Hepatocyte (in vitro differentiated cells): ENCODE measurements around the gene CYP20A1. TPM values are rescaled to one million over a fixed set of nuclear protein-coding genes. Genes with fewer than 3 reads are reported as not detected.
"Not testable (repeated sequence)": the region's sequence is repeated elsewhere in the genome, so short reads cannot be mapped to it uniquely, and the experiment has no call there.

Source experiments
- DNase-seq: peaks from one replicate; pipeline ENCODE4 v3.0.0-alpha.2; 2016; ENCODE audit warnings: low spot score
- H2AFZ ChIP-seq: fragments of 200-600 bp; sonication (generic); 2 replicates; pipeline ENCODE4 v1.6.0; 2016; ENCODE audit warnings: antibody characterized with exemption, mild to moderate bottlenecking
- H3K27ac ChIP-seq: fragments of 200-600 bp; sonication (generic); 2 replicates; pipeline ENCODE4 v1.5.1; 2016; ENCODE audit warnings: mild to moderate bottlenecking
- H3K27me3 ChIP-seq: fragments of 200-600 bp; sonication (generic); 2 replicates; pipeline ENCODE4 v1.6.1; 2016
- H3K36me3 ChIP-seq: fragments of 200-600 bp; sonication (generic); replicated peaks from 2 replicates; pipeline ENCODE4 v1.5.1; 2016; ENCODE audit warnings: low read depth; ENCODE audit not compliant: insufficient read depth
- H3K4me1 ChIP-seq: fragments of 200-600 bp; sonication (generic); 2 replicates; pipeline ENCODE4 v1.5.1; 2016; ENCODE audit warnings: mild to moderate bottlenecking, moderate library complexity; ENCODE audit not compliant: insufficient read depth
- H3K4me2 ChIP-seq: fragments of 200-600 bp; sonication (generic); 2 replicates; pipeline ENCODE4 v1.6.0; 2016
- H3K4me3 ChIP-seq: fragments of 200-600 bp; sonication (generic); 2 replicates; pipeline ENCODE4 v1.5.1; 2016; ENCODE audit warnings: mild to moderate bottlenecking
- H3K79me2 ChIP-seq: fragments of 200-600 bp; sonication (generic); 2 replicates; pipeline ENCODE4 v1.6.0; 2017; ENCODE audit warnings: mild to moderate bottlenecking
- H3K9me2 ChIP-seq: fragments of 200-600 bp; sonication (generic); replicated peaks from 2 replicates; pipeline ENCODE4 v1.6.0; 2017; ENCODE audit warnings: mild to moderate bottlenecking; ENCODE audit not compliant: insufficient read depth
- H3K9me3 ChIP-seq: fragments of 200-600 bp; sonication (generic); 2 replicates; pipeline ENCODE4 v1.5.1; 2016; ENCODE audit warnings: low read depth, mild to moderate bottlenecking
- H4K20me1 ChIP-seq: fragments of 200-600 bp; sonication (generic); 2 replicates; pipeline ENCODE4 v1.6.0; 2016; ENCODE audit warnings: mild to moderate bottlenecking; ENCODE audit not compliant: insufficient read depth, poor library complexity, severe bottlenecking
- CTCF ChIP-seq: fragments of 200-600 bp; sonication (generic); IDR thresholded peaks from 2 replicates; pipeline ENCODE4 v1.5.1; 2016; ENCODE audit warnings: antibody characterized with exemption, mild to moderate bottlenecking; ENCODE audit not compliant: poor library complexity
- EZH2 ChIP-seq: fragments of 200-600 bp; sonication (generic); IDR thresholded peaks from 2 replicates; pipeline ENCODE4 v1.6.1; 2016; ENCODE audit warnings: antibody characterized with exemption, mild to moderate bottlenecking, borderline replicate concordance
- EZH2phosphoT487 ChIP-seq: fragments of 200-600 bp; sonication (generic); IDR thresholded peaks from one replicate; pipeline ENCODE4 v1.6.1; 2018; ENCODE audit warnings: antibody characterized with exemption, mild to moderate bottlenecking, low read depth, moderate library complexity; ENCODE audit not compliant: unreplicated experiment, severe bottlenecking
- WGBS: methylation state at CpG from one replicate; pipeline ENCODE4 v1.1.6; 2016; ENCODE audit warnings: low lambda C conversion rate; ENCODE audit errors: missing lambda C conversion rate; 5-methylcytosine and 5-hydroxymethylcytosine counted together
- polyA plus RNA-seq: library from polyadenylated mRNA; unstranded; fragments of >200 nt; fragmentation: Nextera tagmentation; extraction: Ambion mirVana; gene quantifications from 2 replicates; pipeline ENCODE4 v1.2.1, GENCODE V29; 2016
- total RNA-seq: library from RNA; depleted of rRNA; stranded (reverse); fragments of >200 nt; gene quantifications from 2 replicates; pipeline ENCODE4 v1.2.3, GENCODE V29; 2014

The CYP20A1 gene
- total and polyA plus RNA-seq, 2 experiments from 2014 or later: 18.3 to 26.5 TPM

GRCh38 chr2:203282101-203282500 is 43.3 kb downstream of the CYP20A1 start:
- WGBS: 98% methylated on average over 7 of the region's 7 CpGs
- H3K36me3 ChIP-seq: no peaks in the 10 kb centered on the region
- H3K9me2 ChIP-seq: no peaks in the 10 kb centered on the region
- DNase-seq: no peak
- H3K79me2 ChIP-seq: no peaks in the 10 kb centered on the region
- no peak overlapping the region for H3K4me3 ChIP-seq
- H4K20me1 ChIP-seq: no peaks in the 10 kb centered on the region
- no peak for TF ChIP-seq EZH2
- TF ChIP-seq EZH2phosphoT487: no peak
- no peak for TF ChIP-seq CTCF
- no peak overlapping the region for H2AFZ ChIP-seq
- no peaks in the 10 kb centered on the region for H3K4me1 ChIP-seq
- no peaks in the 10 kb centered on the region for H3K27me3 ChIP-seq
- no peak overlapping the region for H3K4me2 ChIP-seq
- H3K27ac ChIP-seq: no peak overlapping the region
- no peaks in the 10 kb centered on the region for H3K9me3 ChIP-seq

- TF ChIP-seq EZH2phosphoT487 (no peak), CTCF (no peak), EZH2 (no peak)
- WGBS: 98% methylated on average over 2 of the region's 2 CpGs
- no peaks in the 10 kb centered on the region for H3K27me3 ChIP-seq
- no peaks in the 10 kb centered on the region for H4K20me1 ChIP-seq
- no peak overlapping the region for H3K27ac ChIP-seq
- H3K4me3 ChIP-seq: no peak overlapping the region
- H3K9me3 ChIP-seq: no peaks in the 10 kb centered on the region
- no peaks in the 10 kb centered on the region for H3K36me3 ChIP-seq
- DNase-seq: no peak
- H3K4me2 ChIP-seq: no peak overlapping the region
- H2AFZ ChIP-seq: no peak overlapping the region
- H3K9me2 ChIP-seq: no peaks in the 10 kb centered on the region
- H3K4me1 ChIP-seq: no peaks in the 10 kb centered on the region
- H3K79me2 ChIP-seq: no peaks in the 10 kb centered on the region
Observed at GRCh38 chr2:203286532-203286931, 47.7 kb downstream of the CYP20A1 start.

GRCh38 chr2:203301667-203302066 is 62.8 kb downstream of the CYP20A1 start:
- H3K79me2 ChIP-seq: no peaks in the 10 kb centered on the region
- no peak overlapping the region for H3K4me3 ChIP-seq
- no peak overlapping the region for H3K4me2 ChIP-seq
- no peak overlapping the region for H2AFZ ChIP-seq
- H3K4me1 ChIP-seq: no peaks in the 10 kb centered on the region
- no peak for DNase-seq
- H3K36me3 ChIP-seq: no peaks in the 10 kb centered on the region
- H4K20me1 ChIP-seq: no peaks in the 10 kb centered on the region
- no peaks in the 10 kb centered on the region for H3K27me3 ChIP-seq
- no peak overlapping the region for H3K27ac ChIP-seq
- 100% methylated on average over 3 of the region's 3 CpGs for WGBS
- no peaks in the 10 kb centered on the region for H3K9me3 ChIP-seq
- no peak for TF ChIP-seq CTCF
- H3K9me2 ChIP-seq: no peaks in the 10 kb centered on the region

- not testable (repeated sequence) for H3K4me2 ChIP-seq, H3K79me2 ChIP-seq, H3K27ac ChIP-seq, H3K36me3 ChIP-seq, H2AFZ ChIP-seq, DNase-seq, H3K9me3 ChIP-seq, H3K27me3 ChIP-seq, H3K9me2 ChIP-seq, H4K20me1 ChIP-seq, H3K4me1 ChIP-seq, H3K4me3 ChIP-seq
- 94% methylated on average over 8 of the region's 8 CpGs for WGBS
Observed at GRCh38 chr2:203302586-203302985, 63.8 kb downstream of the CYP20A1 start.
